GM23248 (cell line): ENCODE data around the gene CELSR2.

Experiments used
- EZH2 ChIP-seq: fragments of 200-600 bp; sonication (generic); IDR thresholded peaks from 2 replicates; pipeline ENCODE4 v1.6.1; 2018; ENCODE audit warnings: antibody characterized with exemption, mild to moderate bottlenecking; ENCODE audit not compliant: insufficient read depth, poor library complexity, severe bottlenecking
- EZH2phosphoT487 ChIP-seq: fragments of 200-600 bp; sonication (generic); IDR thresholded peaks from 2 replicates; pipeline ENCODE4 v1.6.1; 2018; ENCODE audit warnings: antibody characterized with exemption, moderate library complexity, mild to moderate bottlenecking, low read depth; ENCODE audit not compliant: insufficient read depth

DNA sequence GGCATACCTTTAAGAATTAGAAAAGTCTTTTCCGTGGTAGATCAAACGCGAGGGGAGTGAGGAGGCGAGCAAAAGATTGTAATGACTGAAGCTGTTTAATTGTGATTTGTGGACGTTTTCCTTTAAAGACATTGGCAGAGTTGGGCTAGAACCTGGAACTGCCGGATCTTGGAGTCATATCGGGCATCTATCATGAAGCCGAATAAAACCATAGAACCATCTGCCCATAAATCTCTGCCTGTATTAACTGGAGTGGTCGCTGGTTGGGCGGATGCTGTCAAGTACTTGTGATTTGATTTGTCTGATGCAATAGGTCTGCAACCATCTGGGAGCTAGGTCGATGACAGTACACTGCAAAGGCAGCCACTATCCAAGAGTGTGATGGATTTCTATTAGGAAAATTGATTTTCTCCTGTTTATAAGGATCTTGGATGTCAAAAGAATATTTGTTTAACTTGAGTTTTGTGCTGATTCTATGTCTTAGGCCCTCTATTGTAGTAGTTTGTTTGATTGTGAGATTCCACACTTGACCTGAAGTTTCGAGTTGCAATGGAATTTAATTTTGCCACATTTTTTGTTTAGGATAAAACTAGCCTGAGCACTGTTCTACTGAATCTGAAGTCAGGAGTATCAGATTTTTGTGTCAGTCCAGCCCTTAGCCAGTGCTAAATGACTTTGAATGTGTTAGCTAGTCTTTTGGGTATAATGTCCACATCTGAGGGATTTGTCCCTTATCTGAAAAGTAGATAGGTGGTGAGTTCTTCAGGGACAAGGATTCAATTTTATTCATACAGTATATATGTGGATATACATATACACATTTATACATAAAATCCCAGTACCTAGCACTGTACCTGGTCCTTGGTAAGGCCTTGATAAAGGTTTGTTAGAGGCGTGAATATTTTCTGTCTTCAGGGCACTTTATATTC, 34.4 kb upstream of the CELSR2 start:
- TF ChIP-seq EZH2 (no peak), EZH2phosphoT487 (no peak)
